ENCODE results near the gene TNFRSF21. TPM values are rescaled to one million over a fixed set of nuclear protein-coding genes. Genes with fewer than 3 reads are reported as not detected.

The TNFRSF21 gene
- total RNA-seq, 1 donor from 2014 or later, result 28.9 TPM

DNA sequence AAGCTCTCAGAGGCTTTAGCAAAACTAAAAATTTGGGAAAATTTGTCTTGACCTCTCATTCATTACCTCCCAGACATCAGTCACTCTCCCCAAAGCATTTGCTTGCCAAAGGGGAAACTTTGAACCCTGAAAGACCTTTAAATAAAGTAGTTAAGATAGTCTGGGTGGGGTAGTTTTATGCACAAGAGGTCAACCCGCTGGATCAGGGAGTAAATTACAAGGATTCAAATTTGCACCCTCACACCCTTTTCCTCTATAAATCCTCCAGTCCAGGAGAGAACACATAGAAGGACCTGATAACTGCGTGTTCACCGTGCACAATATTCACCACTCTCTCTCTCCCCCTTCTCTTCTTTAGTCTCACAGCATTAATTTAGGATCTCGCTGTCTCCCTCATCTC is 36.1 kb upstream of the TNFRSF21 start:
- DNase-seq (no peak), ATAC-seq (no peak)
- H3K9me3 ChIP-seq, result no peaks in the 10 kb centered on the region
- intact Hi-C loops (cut with DNase I), result no loop called here
- H3K27ac ChIP-seq, result no peak overlapping the region
- TF ChIP-seq, protein P1, sequence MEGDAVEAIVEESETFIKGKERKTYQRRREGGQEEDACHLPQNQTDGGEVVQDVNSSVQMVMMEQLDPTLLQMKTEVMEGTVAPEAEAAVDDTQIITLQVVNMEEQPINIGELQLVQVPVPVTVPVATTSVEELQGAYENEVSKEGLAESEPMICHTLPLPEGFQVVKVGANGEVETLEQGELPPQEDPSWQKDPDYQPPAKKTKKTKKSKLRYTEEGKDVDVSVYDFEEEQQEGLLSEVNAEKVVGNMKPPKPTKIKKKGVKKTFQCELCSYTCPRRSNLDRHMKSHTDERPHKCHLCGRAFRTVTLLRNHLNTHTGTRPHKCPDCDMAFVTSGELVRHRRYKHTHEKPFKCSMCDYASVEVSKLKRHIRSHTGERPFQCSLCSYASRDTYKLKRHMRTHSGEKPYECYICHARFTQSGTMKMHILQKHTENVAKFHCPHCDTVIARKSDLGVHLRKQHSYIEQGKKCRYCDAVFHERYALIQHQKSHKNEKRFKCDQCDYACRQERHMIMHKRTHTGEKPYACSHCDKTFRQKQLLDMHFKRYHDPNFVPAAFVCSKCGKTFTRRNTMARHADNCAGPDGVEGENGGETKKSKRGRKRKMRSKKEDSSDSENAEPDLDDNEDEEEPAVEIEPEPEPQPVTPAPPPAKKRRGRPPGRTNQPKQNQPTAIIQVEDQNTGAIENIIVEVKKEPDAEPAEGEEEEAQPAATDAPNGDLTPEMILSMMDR (IDR thresholded peaks at IDR 0.05), result no peak
- H3K27me3 ChIP-seq, result no peaks in the 10 kb centered on the region
- no peak overlapping the region for H3K4me3 ChIP-seq
- no peaks in the 10 kb centered on the region for H3K36me3 ChIP-seq
- H3K4me1 ChIP-seq, result no peaks in the 10 kb centered on the region

DNA sequence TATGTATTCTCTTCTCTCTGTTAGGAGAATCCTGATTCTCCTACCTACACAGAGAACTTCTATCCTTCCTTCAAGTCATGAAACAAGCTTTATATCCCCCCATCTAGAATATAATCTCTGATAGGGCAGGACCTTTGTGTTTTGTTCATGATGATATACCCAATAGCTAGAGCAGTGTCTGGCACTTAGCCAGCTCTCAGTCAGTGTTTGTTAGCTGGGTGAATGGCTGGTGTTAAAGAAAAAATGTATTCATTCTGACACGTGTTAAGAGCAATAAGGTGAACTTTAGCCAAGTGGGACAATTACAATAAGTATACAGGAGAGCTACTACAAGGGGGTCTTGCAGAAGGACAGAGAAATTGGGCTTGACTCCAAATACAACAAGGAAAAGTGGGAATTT is 34.3 kb upstream of the TNFRSF21 start:
- ATAC-seq (no peak), DNase-seq (no peak)
- intact Hi-C loops (cut with DNase I), result no loop called here
- H3K9me3 ChIP-seq, result no peaks in the 10 kb centered on the region
- TF ChIP-seq, protein P1 (IDR thresholded peaks at IDR 0.05), result no peak
- no peaks in the 10 kb centered on the region for H3K27me3 ChIP-seq
- no peak overlapping the region for H3K4me3 ChIP-seq
- no peaks in the 10 kb centered on the region for H3K36me3 ChIP-seq
- no peak overlapping the region for H3K27ac ChIP-seq
- H3K4me1 ChIP-seq, result no peaks in the 10 kb centered on the region

DNA sequence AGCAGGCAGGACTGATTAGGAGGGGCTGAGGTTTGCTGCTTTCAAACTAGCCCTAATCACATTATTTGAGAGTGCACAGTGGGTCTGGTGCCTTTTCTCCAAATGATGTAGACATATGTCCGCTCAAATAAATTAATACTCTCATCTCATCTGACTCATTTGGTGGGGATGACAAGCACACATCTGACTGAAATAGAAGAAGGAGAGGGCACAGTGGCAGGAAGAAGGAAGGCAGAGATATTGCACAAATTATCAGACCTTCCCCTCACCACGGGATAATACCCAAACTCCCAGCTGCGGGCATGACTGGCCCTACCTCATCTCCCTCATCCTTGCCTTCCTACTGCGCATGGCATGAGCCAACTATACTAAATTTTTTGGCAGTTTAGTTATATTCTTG is 33.9 kb upstream of the TNFRSF21 start:
- H3K9me3 ChIP-seq, result no peaks in the 10 kb centered on the region
- H3K27ac ChIP-seq, result no peak overlapping the region
- no peaks in the 10 kb centered on the region for H3K36me3 ChIP-seq
- DNase-seq (no peak), ATAC-seq (peak; percentile 63)
- TF ChIP-seq, protein P1 (IDR thresholded peaks at IDR 0.05), result no peak
- intact Hi-C loops (cut with DNase I), result no loop called here
- H3K4me3 ChIP-seq, result no peak overlapping the region
- H3K27me3 ChIP-seq, result no peaks in the 10 kb centered on the region
- H3K4me1 ChIP-seq, result no peaks in the 10 kb centered on the region

DNA sequence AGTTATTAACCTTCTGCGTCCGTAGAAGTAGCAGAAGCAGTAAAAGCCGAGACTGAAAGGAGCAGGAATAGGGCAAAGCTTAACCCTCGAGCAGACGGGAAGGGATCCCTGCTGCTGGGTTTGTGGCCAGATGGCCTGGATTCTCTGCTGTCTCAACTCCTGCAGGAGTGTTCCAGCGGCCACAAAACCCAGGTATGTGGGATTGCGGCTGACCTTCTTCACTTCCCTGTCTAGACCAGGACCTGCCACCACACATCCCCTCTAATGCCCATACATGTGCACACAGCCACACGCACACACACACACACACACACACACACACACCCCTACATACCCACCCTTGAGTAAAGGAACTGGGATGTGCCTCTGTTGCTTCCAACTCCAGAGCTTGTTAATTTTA is 33.1 kb upstream of the TNFRSF21 start:
- H3K9me3 ChIP-seq, result no peaks in the 10 kb centered on the region
- ATAC-seq (no peak), DNase-seq (no peak)
- no peak overlapping the region for H3K27ac ChIP-seq
- no peaks in the 10 kb centered on the region for H3K4me1 ChIP-seq
- intact Hi-C loops (cut with DNase I), result no loop called here
- H3K4me3 ChIP-seq, result no peak overlapping the region
- TF ChIP-seq, protein P1 (IDR thresholded peaks at IDR 0.05), result no peak
- no peaks in the 10 kb centered on the region for H3K27me3 ChIP-seq
- no peaks in the 10 kb centered on the region for H3K36me3 ChIP-seq

DNA sequence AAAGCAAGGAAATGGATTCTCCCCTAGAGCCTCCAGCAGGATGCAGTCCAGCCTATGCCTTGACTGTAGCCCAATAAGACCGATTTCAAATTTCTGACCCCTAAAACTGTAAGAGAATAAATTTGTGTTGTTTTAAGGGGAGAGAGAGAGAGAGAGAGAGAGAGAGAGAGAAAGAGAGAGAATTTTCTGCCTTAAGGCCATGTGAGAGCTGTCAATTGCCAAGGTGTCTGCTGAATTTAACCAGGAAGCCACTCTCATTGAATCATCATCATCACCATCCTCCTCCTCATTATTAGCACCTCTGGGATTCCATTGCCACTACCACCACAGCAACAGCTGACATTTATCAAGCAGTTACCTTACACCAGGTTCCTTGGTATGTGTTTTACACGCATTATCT is 27.8 kb upstream of the TNFRSF21 start:
- Histone ChIP-seq H3K27me3 (no peaks in the 10 kb centered on the region), H3K4me1 (no peaks in the 10 kb centered on the region), H3K36me3 (no peaks in the 10 kb centered on the region), H3K4me3 (no peak overlapping the region), H3K27ac (no peak overlapping the region), H3K9me3 (no peaks in the 10 kb centered on the region)
- ATAC-seq, result no peak
- TF ChIP-seq, protein P1 (IDR thresholded peaks at IDR 0.05), result no peak
- DNase-seq, result no peak
- intact Hi-C loops (cut with DNase I), result no loop called here

DNA sequence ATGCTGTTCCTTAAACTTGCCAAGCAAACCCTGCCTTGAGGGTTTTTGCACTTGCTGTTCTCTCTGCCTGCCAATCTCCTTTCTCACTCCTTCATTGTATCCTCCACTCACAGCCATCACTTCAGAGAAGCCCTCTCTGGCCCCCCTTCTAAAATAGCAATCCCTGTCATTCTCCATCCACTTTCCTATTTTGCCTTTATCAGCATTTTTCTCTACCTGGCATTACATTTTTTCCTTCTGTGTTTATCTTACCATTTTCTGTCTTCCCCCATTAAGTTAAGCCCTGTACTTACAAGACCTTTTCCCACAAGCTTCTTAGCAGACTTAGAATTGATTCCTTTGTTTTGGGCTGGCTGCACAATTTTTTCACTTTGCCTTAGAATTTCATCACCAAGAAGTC is 26.6 kb upstream of the TNFRSF21 start:
- intact Hi-C loops (cut with DNase I), result no loop called here
- no peaks in the 10 kb centered on the region for H3K36me3 ChIP-seq
- no peak overlapping the region for H3K4me3 ChIP-seq
- H3K9me3 ChIP-seq, result no peaks in the 10 kb centered on the region
- no peak for DNase-seq
- TF ChIP-seq, protein P1 (IDR thresholded peaks at IDR 0.05), result no peak
- no peak for ATAC-seq
- no peaks in the 10 kb centered on the region for H3K27me3 ChIP-seq
- H3K4me1 ChIP-seq, result no peaks in the 10 kb centered on the region
- H3K27ac ChIP-seq, result no peak overlapping the region
